Bronchial epithelial cell (primary cell): Measurements from ENCODE around the gene KIF22. TPM values are rescaled to one million over a fixed set of nuclear protein-coding genes. Genes with fewer than 3 reads are reported as not detected.
A peak's percentile ranks its signal among the peaks of the same experiment; 100 is the strongest.
"Not testable (repeated sequence)": the region's sequence is repeated elsewhere in the genome, so short reads cannot be mapped to it uniquely, and the experiment has no call there.

ENCODE experiments used
- DNase-seq: peaks from one replicate; pipeline ENCODE4 v3.0.0-alpha.2; 2010; ENCODE audit warnings: low read depth
- FAIRE-seq: peaks from 2 replicates; lab custom pipeline; 2011; peaks lifted over from hg19 to GRCh38; lab: Jason Lieb, UNC
- H3K27me3 ChIP-seq: 2 replicates; pipeline ENCODE4 v1.5.1; 2011; ENCODE audit warnings: low read length; ENCODE audit not compliant: control insufficient read depth, insufficient read depth
- H3K36me3 ChIP-seq: 2 replicates; pipeline ENCODE4 v1.5.1; 2011; ENCODE audit warnings: low read length; ENCODE audit not compliant: control insufficient read depth, insufficient read depth
- H3K4me3 ChIP-seq: 2 replicates; pipeline ENCODE4 v1.5.1; 2011; ENCODE audit warnings: mild to moderate bottlenecking, low read depth, low read length, control low read depth
- CTCF ChIP-seq: IDR thresholded peaks from 2 replicates; pipeline ENCODE4 v1.5.1; 2011; ENCODE audit warnings: mild to moderate bottlenecking, moderate library complexity, low read length, control low read depth, inconsistent platforms; ENCODE audit not compliant: insufficient read depth, severe bottlenecking
- total RNA-seq: library from RNA; depleted of rRNA; stranded (reverse); fragments of >200 nt; gene quantifications from 2 replicates; pipeline ENCODE4 v1.2.1, GENCODE V29; 2014

Gene KIF22
- total RNA-seq, 1 donor from 2014 or later, result 11.3 TPM

DNA sequence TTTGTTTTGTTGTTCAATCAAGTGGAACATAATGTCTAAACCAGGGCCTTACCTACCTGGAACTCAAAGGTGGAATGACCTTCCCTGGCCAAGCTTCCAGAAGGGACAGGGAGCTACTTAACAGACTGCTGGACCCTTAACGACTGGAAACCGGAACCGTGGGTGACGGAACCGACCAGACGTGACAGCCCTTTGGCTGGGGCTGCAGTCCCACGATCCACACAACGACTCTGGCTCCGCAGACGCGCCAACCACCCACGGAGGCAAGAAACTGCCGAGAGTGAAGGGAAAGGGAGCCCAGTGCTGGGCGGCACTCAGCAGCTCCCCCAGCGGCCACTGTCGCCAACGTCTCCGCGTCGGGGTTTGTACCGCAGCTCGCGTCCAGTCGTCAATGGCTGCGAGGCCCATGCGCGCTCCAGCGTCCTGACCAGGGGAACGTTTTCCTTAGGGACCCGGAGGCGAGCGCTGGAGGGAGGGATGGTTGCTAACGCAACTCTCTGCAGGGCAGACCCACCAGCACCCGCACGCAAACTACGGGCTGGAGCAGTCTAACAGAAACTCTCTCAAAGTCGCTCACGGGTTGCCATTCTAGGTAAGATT, 5.5 kb upstream of the KIF22 start:
- TF ChIP-seq CTCF, result peak; percentile 75
- no peak for FAIRE-seq
- no peak overlapping the region for H3K4me3 ChIP-seq

GRCh38 chr16:29787155-29787554, 3.4 kb upstream of the KIF22 start:
- H3K27me3 ChIP-seq, DNase-seq, H3K4me3 ChIP-seq, H3K36me3 ChIP-seq, FAIRE-seq: not testable (repeated sequence)

More for the DNA sequence above, 5.5 kb upstream of the KIF22 start:
- no peak for DNase-seq
- no peaks in the 10 kb centered on the region for H3K36me3 ChIP-seq
- H3K27me3 ChIP-seq, result no peaks in the 10 kb centered on the region

- Histone ChIP-seq H3K27me3 (no peaks in the 10 kb centered on the region), H3K4me3 (peak overlapping the region; percentile 98), H3K36me3 (no peaks in the 10 kb centered on the region)
- DNase-seq (no peak), FAIRE-seq (no peak)
- no peak for TF ChIP-seq CTCF
Observed at GRCh38 chr16:29789775-29790182, 772 bp upstream of the KIF22 start.

DNA sequence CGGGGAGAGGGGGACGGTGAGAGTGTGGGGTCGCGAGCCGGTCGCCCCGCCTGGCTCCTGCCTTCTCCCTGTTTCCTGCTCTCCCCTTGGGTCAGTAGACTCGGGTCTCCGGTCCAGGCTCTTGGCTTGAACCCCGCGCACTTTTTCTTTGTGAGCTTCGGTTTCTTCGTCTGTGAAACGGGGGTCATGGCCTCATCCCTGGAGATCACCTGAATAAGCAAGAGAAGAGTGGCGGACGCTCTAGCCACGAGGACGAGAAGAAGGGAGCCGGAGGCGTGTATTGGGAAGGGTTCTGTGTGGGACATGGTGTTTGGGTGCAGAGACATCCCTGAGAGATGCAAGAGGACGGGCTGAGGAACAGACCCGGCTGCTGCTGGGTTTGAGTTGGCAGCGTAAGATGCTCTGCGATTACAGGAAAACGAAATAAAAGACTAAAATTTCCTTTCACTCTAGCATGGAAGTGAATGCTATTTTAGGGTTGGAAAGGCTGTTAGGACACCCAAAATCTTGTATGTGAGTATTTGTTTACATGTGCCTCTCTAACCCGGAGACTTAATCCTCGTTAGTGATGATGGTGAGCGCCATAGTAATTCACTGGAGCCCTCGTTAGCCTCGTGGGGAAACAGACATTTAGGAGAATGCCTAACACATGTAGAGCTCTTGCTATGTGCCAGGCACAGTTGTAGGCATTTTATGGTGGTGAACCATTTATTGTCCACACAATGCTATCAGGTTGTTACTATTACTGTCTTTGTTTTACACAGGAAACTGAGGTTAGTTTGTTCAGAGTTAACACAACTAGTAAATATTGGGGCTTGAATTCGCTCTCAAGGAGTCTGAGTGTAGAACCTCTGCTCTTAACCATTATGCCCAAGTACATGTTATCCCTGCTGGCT, 646 bp downstream of the KIF22 start:
- Histone ChIP-seq H3K27me3 (no peaks in the 10 kb centered on the region), H3K4me3 (peak overlapping the region; percentile 98), H3K36me3 (no peaks in the 10 kb centered on the region)
- FAIRE-seq (no peak), DNase-seq (no peak)
- no peak for TF ChIP-seq CTCF

DNA sequence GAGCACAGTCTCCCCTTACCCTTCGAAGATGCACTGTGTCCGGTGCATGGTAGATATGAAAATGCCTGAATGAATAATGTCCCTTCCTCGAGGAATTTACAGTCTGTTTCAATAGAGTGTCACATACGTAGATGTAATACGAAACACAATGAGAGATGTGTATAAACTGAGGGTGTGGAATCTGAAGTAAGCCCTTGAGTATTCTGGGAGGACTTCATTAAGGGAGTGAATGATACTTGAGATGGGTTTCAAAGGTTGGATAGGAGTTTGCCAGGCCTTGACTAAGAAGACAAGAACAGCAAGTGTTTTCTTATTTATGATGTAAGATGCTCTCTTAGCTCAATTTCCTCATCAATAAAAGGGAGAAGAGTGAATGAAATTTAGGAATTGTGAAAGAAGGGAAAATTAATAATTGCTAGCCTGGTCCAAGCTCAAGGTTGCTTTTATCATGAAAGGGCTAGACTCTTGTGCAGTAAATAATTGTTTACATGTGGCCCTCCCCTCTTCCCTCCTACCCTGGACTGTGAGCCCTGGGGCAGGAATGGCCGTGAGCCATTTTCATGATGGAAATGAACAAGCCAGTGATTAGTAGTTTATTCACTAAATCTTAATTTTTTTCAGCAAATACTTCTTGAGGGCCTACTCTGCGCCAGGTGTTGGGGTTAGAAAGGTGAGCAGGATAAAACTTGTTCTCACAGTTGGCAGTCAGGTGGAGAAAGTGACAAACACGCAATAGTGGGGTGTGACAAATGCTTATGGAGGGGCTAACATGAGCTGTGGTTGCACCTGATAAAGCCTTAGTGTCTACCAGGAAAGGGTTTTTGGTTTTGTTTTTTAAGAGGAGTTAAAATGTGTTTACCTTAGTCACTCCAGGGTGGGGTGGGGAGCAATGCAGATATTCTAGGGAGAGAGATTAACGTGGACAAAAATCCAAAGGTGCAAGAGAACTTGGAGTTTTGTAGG, 1.6 kb downstream of the KIF22 start:
- TF ChIP-seq CTCF, result no peak
- H3K4me3 ChIP-seq, result no peak overlapping the region
- H3K27me3 ChIP-seq, result no peaks in the 10 kb centered on the region
- no peak for FAIRE-seq
- peaks cover 2% of the 10 kb centered on the region for H3K36me3 ChIP-seq
- DNase-seq, result no peak

DNA sequence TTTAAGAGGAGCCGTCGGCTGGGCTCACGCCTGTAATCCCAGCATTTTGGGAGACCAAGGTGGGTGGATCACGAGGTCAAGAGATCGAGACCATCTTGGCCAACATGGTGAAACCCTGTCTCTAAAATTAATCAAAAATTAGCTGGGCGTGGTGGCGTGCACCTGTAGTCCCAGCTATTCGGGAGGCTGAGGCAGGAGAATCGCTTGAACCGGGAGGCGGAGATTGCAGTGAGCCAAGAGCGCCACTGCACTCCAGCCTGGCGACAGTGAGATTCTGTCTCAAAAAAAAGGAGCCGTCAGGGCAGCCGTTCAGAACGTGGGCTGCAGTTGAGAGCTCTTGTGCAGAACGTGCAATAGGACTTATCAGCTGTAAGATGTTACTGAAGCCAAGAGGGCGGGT, 2.6 kb downstream of the KIF22 start:
- DNase-seq, H3K36me3 ChIP-seq, FAIRE-seq, H3K27me3 ChIP-seq, H3K4me3 ChIP-seq: not testable (repeated sequence)
